Activated CD8-positive, alpha-beta T cell treated with anti-CD3 and anti-CD28 coated beads for 36 hours (primary cell): Measurements from ENCODE around the gene RPS6KA5. TPM values are rescaled to one million over a fixed set of nuclear protein-coding genes. Genes with fewer than 3 reads are reported as not detected.

Source experiments
- ATAC-seq: fragments of 200-7000 bp; cut with Tn5 transposase; one replicate; pipeline ENCODE4 v1.10.0; 2021; ENCODE audit warnings: mild to moderate bottlenecking, moderate library complexity
- CTCF ChIA-PET: fragments of 350-600 bp; sonication (Branson Sonifier 250); formaldehyde crosslinking; loops from one replicate; lab custom pipeline; 2021; ENCODE audit warnings: antibody characterized with exemption; lab: Charles Lee
- POLR2A ChIA-PET: fragments of 350-600 bp; sonication (Branson Sonifier 250); formaldehyde crosslinking; loops from one replicate; lab custom pipeline; 2021; ENCODE audit warnings: antibody characterized with exemption; lab: Charles Lee
- DNase-seq: peaks from one replicate; pipeline ENCODE4 v3.0.0-alpha.2; 2020
- H3K27ac Mint-ChIP-seq: one replicate; pipeline ENCODE4 v1.8.0; 2021; ENCODE audit warnings: mild to moderate bottlenecking, mixed read lengths
- H3K27me3 Mint-ChIP-seq: one replicate; pipeline ENCODE4 v1.8.0; 2021; ENCODE audit warnings: mixed read lengths
- H3K36me3 Mint-ChIP-seq: one replicate; pipeline ENCODE4 v1.8.0; 2021; ENCODE audit warnings: low read depth, mixed read lengths
- H3K4me1 Mint-ChIP-seq: one replicate; pipeline ENCODE4 v1.8.0; 2021; ENCODE audit warnings: low read depth, mixed read lengths
- H3K4me3 Mint-ChIP-seq: one replicate; pipeline ENCODE4 v1.8.0; 2021; ENCODE audit warnings: mild to moderate bottlenecking, moderate library complexity, mixed read lengths
- H3K9me3 Mint-ChIP-seq: one replicate; pipeline ENCODE4 v1.8.0; 2021; ENCODE audit warnings: mixed read lengths
- intact Hi-C: fragments of 100-400 bp; cut with micrococcal nuclease; formaldehyde crosslinking; loops from one replicate; pipeline ENCODE4 v1.10.0; 2022
- total RNA-seq, 2 experiments: library from RNA; stranded (reverse); gene quantifications; one replicate each; pipeline ENCODE4 v1.2.3, GENCODE V29; 2021
- TF ChIP-seq, protein P1 (sequence below): fragments of 200-600 bp; IDR thresholded peaks from one replicate; pipeline ENCODE4 v1.8.0; 2022; ENCODE audit warnings: antibody characterized with exemption, mild to moderate bottlenecking

The RPS6KA5 gene
- total RNA-seq, 2 experiments from 2014 or later, result 12.8 to 12.9 TPM

DNA sequence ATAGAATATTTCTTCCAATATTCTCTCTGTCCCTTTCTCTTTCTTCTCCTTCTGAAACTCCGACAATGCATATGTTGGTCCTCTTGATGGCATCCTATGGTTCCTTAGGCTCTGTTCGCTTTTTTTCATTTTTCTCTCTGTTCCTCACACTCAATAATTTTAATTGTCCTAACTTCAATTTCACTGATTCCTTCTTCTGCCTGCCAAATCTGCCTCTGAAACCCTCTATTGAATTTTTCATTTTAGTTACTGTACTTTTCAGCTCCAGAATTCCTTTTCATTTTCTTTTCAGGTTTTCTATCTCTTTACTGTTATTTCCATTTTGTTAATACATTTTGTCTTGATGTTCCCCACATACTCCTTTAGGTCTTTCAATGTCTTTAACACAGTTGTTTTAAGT, 177.2 kb downstream of the RPS6KA5 start:
- ChIA-PET CTCF (no interaction called here), POLR2A (no interaction called here)
- intact Hi-C loops, result no loop called here
- H3K27me3 Mint-ChIP-seq, result no peaks in the 10 kb centered on the region
- H3K4me1 Mint-ChIP-seq, result no peaks in the 10 kb centered on the region
- H3K27ac Mint-ChIP-seq, result no peak overlapping the region
- ATAC-seq (no peak), DNase-seq (no peak)
- peaks cover 21% of the 10 kb centered on the region for H3K36me3 Mint-ChIP-seq
- H3K9me3 Mint-ChIP-seq, result peaks cover 7% of the 10 kb centered on the region
- TF ChIP-seq, protein P1, sequence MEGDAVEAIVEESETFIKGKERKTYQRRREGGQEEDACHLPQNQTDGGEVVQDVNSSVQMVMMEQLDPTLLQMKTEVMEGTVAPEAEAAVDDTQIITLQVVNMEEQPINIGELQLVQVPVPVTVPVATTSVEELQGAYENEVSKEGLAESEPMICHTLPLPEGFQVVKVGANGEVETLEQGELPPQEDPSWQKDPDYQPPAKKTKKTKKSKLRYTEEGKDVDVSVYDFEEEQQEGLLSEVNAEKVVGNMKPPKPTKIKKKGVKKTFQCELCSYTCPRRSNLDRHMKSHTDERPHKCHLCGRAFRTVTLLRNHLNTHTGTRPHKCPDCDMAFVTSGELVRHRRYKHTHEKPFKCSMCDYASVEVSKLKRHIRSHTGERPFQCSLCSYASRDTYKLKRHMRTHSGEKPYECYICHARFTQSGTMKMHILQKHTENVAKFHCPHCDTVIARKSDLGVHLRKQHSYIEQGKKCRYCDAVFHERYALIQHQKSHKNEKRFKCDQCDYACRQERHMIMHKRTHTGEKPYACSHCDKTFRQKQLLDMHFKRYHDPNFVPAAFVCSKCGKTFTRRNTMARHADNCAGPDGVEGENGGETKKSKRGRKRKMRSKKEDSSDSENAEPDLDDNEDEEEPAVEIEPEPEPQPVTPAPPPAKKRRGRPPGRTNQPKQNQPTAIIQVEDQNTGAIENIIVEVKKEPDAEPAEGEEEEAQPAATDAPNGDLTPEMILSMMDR, result no peak
- H3K4me3 Mint-ChIP-seq, result no peak overlapping the region

DNA sequence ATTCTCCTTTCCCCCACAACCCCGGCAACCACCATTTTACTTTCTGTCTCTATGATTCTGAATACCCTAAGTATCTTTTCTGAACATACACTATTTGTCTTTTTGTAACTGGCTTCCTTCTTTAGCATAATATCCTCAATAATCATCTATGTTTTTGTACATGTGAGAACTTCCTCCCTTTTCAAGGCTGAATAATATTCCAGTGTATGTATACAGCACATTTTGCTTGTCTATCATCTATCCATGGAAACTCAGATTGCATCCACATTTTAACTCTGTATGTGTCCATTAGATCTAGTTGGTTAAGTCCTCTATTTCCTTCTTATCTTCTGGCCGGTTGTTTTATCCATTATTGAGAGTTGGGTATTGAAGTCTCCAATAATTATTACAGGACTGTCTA, 180.2 kb downstream of the RPS6KA5 start:
- ChIA-PET CTCF (no interaction called here), POLR2A (no interaction called here)
- no peaks in the 10 kb centered on the region for H3K4me1 Mint-ChIP-seq
- peaks cover 30% of the 10 kb centered on the region for H3K36me3 Mint-ChIP-seq
- H3K27me3 Mint-ChIP-seq, result no peaks in the 10 kb centered on the region
- H3K9me3 Mint-ChIP-seq, result peaks cover 7% of the 10 kb centered on the region
- DNase-seq (no peak), ATAC-seq (no peak)
- H3K4me3 Mint-ChIP-seq, result no peak overlapping the region
- intact Hi-C loops, result no loop called here
- TF ChIP-seq, protein P1, result no peak
- H3K27ac Mint-ChIP-seq, result no peak overlapping the region

DNA sequence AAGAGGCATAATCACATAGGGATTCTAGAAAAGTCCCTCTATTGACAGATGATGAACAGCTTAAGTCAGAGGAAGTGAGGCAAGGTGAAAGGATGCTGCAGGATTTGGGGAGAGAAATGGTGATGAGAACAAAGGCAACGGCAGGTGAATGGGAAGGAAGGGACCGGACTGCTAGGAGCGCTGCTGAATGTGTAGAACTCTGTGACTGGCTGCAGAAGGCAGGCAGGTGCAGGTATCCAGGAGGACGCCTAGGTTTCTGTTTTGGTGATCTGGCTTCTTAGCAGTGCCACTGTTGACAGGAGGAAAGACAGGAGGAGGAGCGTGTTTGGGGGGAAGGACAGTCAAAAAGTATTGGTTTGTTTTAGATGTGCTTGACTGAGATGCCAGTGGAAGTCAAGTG, 185.8 kb downstream of the RPS6KA5 start:
- Mint-ChIP-seq H3K4me3 (no peak overlapping the region), H3K4me1 (peaks cover 7% of the 10 kb centered on the region), H3K27ac (no peak overlapping the region), H3K9me3 (no peaks in the 10 kb centered on the region), H3K27me3 (no peaks in the 10 kb centered on the region), H3K36me3 (peaks cover 20% of the 10 kb centered on the region)
- ATAC-seq, result no peak
- intact Hi-C loops, result no loop called here
- DNase-seq, result no peak
- POLR2A ChIA-PET, result no interaction called here
- TF ChIP-seq, protein P1, result no peak
- CTCF ChIA-PET, result no interaction called here

DNA sequence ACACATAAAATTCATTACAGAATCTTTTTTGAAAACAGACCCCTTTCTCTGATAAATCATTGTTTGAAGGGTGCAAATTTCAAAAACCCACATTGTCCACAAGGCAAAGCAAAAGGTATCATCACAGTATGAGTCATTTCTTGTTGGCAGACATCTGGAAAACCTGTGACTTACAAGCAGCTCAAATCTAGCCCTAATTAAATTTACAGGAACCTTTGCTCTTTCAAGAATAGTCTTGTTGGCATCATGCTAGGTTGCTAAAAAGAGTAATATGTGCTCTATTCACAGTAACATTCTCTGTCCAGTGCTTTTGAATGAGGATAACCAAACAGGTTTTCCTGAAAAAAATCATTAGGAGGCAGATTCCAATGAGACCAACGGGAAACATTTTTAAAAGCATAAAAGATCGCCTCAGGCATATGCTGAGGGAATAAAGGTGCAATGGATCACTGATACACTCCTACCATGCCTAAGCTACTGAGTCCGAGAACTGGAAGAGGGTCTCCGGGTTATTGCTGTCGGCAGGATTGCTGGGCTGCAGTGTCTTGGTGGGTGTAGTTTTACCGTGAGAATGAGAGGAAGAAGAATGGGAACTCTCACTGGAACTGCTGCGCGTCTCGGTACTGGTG, 188.7 kb downstream of the RPS6KA5 start:
- H3K27ac Mint-ChIP-seq, result no peak overlapping the region
- TF ChIP-seq, protein P1, result no peak
- no peak for DNase-seq
- H3K4me1 Mint-ChIP-seq, result peaks cover 7% of the 10 kb centered on the region
- no peak overlapping the region for H3K4me3 Mint-ChIP-seq
- intact Hi-C loops, result no loop called here
- H3K36me3 Mint-ChIP-seq, result peaks cover 15% of the 10 kb centered on the region
- no peak for ATAC-seq
- H3K27me3 Mint-ChIP-seq, result no peaks in the 10 kb centered on the region
- ChIA-PET CTCF (no interaction called here), POLR2A (no interaction called here)
- no peaks in the 10 kb centered on the region for H3K9me3 Mint-ChIP-seq

DNA sequence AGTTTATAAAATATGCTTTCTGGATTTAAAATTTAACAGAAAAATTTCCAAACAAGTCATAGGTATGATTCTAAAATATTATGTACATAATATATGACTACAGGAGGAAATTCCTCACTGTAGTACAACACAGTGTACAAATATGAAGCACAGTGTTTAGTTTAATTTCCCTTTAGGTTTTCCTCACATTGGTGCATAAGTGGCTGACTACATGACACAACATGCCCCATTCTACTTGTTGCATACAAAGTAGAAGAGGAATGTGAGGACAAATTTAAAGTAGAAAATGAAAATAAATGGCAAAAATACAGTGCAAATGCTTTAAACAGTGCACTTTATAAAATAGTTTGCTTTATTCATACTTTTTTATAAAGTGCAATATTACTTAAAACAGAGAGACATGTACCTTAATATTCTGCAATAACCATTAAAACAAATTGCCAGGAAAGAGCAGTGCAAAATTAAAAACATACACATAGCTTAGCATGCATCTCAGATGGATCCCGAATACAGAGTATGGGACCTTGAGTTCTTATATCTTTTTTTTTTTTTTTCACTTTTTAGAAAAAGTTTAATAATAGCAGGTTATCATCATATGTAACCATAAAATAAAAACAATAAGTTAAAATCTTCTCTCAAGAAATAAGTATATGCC, 189.4 kb downstream of the RPS6KA5 start:
- TF ChIP-seq, protein P1, result no peak
- DNase-seq (no peak), ATAC-seq (no peak)
- H3K36me3 Mint-ChIP-seq, result peaks cover 11% of the 10 kb centered on the region
- no peaks in the 10 kb centered on the region for H3K27me3 Mint-ChIP-seq
- intact Hi-C loops, result no loop called here
- ChIA-PET POLR2A (no interaction called here), CTCF (no interaction called here)
- no peak overlapping the region for H3K27ac Mint-ChIP-seq
- peaks cover 7% of the 10 kb centered on the region for H3K4me1 Mint-ChIP-seq
- no peaks in the 10 kb centered on the region for H3K9me3 Mint-ChIP-seq
- H3K4me3 Mint-ChIP-seq, result no peak overlapping the region
